Caco-2 (cell line): ENCODE data around the gene SMYD3. TPM values are rescaled to one million over a fixed set of nuclear protein-coding genes. Genes with fewer than 3 reads are reported as not detected.

Experiments
- BruUV-seq: library from RNA; stranded (reverse); fragments of 400-500 nt; replicated peaks from 2 replicates; lab custom pipeline; 2021; lab: Mats Ljungman, UMichigan
- CTCF ChIA-PET: fragments of 300-600 bp; sonication (Branson Sonifier 250); formaldehyde crosslinking; loops from one replicate; lab custom pipeline; 2022; ENCODE audit warnings: antibody characterized with exemption; lab: Charles Lee
- POLR2A ChIA-PET: fragments of 300-600 bp; sonication (Branson Sonifier 250); formaldehyde crosslinking; loops from one replicate; lab custom pipeline; 2022; ENCODE audit warnings: antibody characterized with exemption; lab: Charles Lee
- DNase-seq, 2 experiments: peaks; one replicate each; pipeline versions ENCODE4 v3.0.0 to v3.0.0-alpha.2; 2020 to 2022
- H3K27me3 ChIP-seq: replicated peaks from 2 replicates; pipeline ENCODE4 v1.6.0; 2011; ENCODE audit warnings: low read length; ENCODE audit not compliant: control insufficient read depth, insufficient read depth
- H3K36me3 ChIP-seq: 2 replicates; pipeline ENCODE4 v1.5.1; 2011; ENCODE audit warnings: low read length; ENCODE audit not compliant: control insufficient read depth, insufficient read depth
- H3K4me1 ChIP-seq: fragments of 250-450 bp; sonication (Bioruptor Pico); 2 replicates; pipeline ENCODE4 v1.5.1; 2020; ENCODE audit warnings: mild to moderate bottlenecking
- H3K4me3 ChIP-seq: 2 replicates; pipeline ENCODE4 v1.5.1; 2011; ENCODE audit warnings: low read depth, mild to moderate bottlenecking, control low read depth, low read length
- H3K9me3 ChIP-seq: fragments of 250-450 bp; sonication (Bioruptor Pico); 2 replicates; pipeline ENCODE4 v1.5.1; 2020; ENCODE audit warnings: mild to moderate bottlenecking, moderate library complexity
- H3K27ac Mint-ChIP-seq: one replicate; pipeline ENCODE4 v1.8.0; 2022; ENCODE audit warnings: mixed read lengths; ENCODE audit not compliant: unreplicated experiment
- H3K27me3 Mint-ChIP-seq: one replicate; pipeline ENCODE4 v1.8.0; 2022; ENCODE audit warnings: mixed read lengths; ENCODE audit not compliant: insufficient read depth, unreplicated experiment
- H3K36me3 Mint-ChIP-seq: one replicate; pipeline ENCODE4 v1.8.0; 2022; ENCODE audit warnings: mild to moderate bottlenecking, mixed read lengths; ENCODE audit not compliant: insufficient read depth, unreplicated experiment
- H3K4me1 Mint-ChIP-seq: one replicate; pipeline ENCODE4 v1.8.0; 2022; ENCODE audit warnings: low read depth, mixed read lengths; ENCODE audit not compliant: unreplicated experiment
- H3K4me3 Mint-ChIP-seq: one replicate; pipeline ENCODE4 v1.8.0; 2022; ENCODE audit warnings: mild to moderate bottlenecking, moderate library complexity, mixed read lengths; ENCODE audit not compliant: unreplicated experiment
- H3K9me3 Mint-ChIP-seq: one replicate; pipeline ENCODE4 v1.8.0; 2022; ENCODE audit warnings: mixed read lengths; ENCODE audit not compliant: unreplicated experiment
- intact Hi-C: fragments of 100-400 bp; cut with micrococcal nuclease; formaldehyde crosslinking; loops from one replicate; pipeline ENCODE4 v1.10.0; 2022; ENCODE audit not compliant: unreplicated experiment
- total RNA-seq: library from RNA; stranded (reverse); gene quantifications from 2 replicates; pipeline ENCODE4 v1.2.3, GENCODE V29; 2022
- TF ChIP-seq, protein P1 (sequence below), 2 experiments: fragments of 200-600 bp in 1 of 2; IDR thresholded peaks; 1 replicate in 1 of 2; 2 replicates in 1 of 2; pipeline versions ENCODE4 v1.5.1 to v1.8.0; 2011 to 2022; ENCODE audit warnings: antibody characterized with exemption in 1 of 2, control low read depth in 1 of 2, inconsistent platforms in 1 of 2, low read depth in 1 of 2, low read length in 1 of 2, mild to moderate bottlenecking in 1 of 2, moderate library complexity in 1 of 2; ENCODE audit not compliant: insufficient read depth in 1 of 2, severe bottlenecking in 1 of 2, unreplicated experiment in 1 of 2

Gene SMYD3
- total RNA-seq, 1 experiment from 2014 or later: 33.0 TPM

DNA sequence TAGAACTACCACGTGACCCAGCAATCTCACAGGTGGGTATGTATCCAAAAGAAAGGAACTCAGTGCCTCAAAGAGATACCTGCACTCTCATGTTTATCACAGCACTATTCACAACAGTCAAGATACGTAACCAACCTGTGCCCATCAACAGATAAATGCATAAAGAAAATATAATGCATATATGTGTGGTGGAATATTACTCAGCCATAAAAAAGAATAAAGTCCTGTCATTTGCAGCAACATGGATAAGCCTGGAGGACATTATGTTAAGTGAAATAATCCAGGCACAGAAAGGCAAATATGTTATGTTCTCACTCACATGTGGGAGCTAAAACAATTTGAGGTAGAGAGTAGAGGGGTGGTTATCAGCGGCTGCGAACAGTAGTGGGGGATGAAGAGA, 413.8 kb downstream of the SMYD3 start:
- no peak for DNase-seq
- Mint-ChIP-seq H3K36me3 (peaks cover 5% of the 10 kb centered on the region), H3K9me3 (no peaks in the 10 kb centered on the region), H3K27me3 (no peaks in the 10 kb centered on the region), H3K4me3 (no peak overlapping the region), H3K4me1 (no peaks in the 10 kb centered on the region), H3K27ac (no peak overlapping the region)
- no TSS peak for BruUV-seq
- no peaks in the 10 kb centered on the region for H3K9me3 ChIP-seq
- POLR2A ChIA-PET: no interaction called here
- CTCF ChIA-PET: no interaction called here
- intact Hi-C loops: no loop called here
- no peak overlapping the region for H3K4me3 ChIP-seq
- TF ChIP-seq, protein P1, sequence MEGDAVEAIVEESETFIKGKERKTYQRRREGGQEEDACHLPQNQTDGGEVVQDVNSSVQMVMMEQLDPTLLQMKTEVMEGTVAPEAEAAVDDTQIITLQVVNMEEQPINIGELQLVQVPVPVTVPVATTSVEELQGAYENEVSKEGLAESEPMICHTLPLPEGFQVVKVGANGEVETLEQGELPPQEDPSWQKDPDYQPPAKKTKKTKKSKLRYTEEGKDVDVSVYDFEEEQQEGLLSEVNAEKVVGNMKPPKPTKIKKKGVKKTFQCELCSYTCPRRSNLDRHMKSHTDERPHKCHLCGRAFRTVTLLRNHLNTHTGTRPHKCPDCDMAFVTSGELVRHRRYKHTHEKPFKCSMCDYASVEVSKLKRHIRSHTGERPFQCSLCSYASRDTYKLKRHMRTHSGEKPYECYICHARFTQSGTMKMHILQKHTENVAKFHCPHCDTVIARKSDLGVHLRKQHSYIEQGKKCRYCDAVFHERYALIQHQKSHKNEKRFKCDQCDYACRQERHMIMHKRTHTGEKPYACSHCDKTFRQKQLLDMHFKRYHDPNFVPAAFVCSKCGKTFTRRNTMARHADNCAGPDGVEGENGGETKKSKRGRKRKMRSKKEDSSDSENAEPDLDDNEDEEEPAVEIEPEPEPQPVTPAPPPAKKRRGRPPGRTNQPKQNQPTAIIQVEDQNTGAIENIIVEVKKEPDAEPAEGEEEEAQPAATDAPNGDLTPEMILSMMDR (IDR thresholded peaks at IDR 0.05; ENCODE audit: insufficient read depth in 1 of 2, low read depth in 1 of 2, low read length in 1 of 2, severe bottlenecking in 1 of 2, unreplicated experiment in 1 of 2): no peak
- no peaks in the 10 kb centered on the region for H3K27me3 ChIP-seq
- H3K36me3 ChIP-seq: no peaks in the 10 kb centered on the region
- H3K4me1 ChIP-seq: no peaks in the 10 kb centered on the region

DNA sequence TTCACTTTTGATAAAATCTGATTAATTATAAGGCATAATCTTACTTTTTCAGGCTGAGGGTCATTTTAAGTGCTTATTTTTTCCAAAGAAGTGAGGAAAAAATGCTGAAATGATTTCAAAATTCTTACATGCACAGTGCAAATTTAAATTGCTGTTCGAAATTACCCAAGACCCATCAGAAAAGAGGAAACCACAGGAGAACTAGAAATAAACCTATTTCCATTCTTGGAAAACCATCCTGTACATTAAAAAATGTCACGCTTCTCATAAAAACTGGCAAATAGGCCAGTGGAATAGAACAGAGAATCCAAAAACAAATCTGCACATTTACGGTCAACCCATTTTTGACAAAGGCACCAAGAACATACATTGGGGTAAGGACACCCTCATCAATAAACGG, 414.9 kb downstream of the SMYD3 start:
- no peak overlapping the region for H3K4me3 Mint-ChIP-seq
- H3K9me3 ChIP-seq: no peaks in the 10 kb centered on the region
- no TSS peak for BruUV-seq
- H3K4me3 ChIP-seq: no peak overlapping the region
- H3K27me3 ChIP-seq: no peaks in the 10 kb centered on the region
- H3K4me1 ChIP-seq: no peaks in the 10 kb centered on the region
- TF ChIP-seq, protein P1 (IDR thresholded peaks at IDR 0.05; ENCODE audit: insufficient read depth in 1 of 2, low read depth in 1 of 2, low read length in 1 of 2, severe bottlenecking in 1 of 2, unreplicated experiment in 1 of 2): no peak
- H3K9me3 Mint-ChIP-seq: no peaks in the 10 kb centered on the region
- H3K27me3 Mint-ChIP-seq: no peaks in the 10 kb centered on the region
- ChIA-PET POLR2A (no interaction called here), CTCF (no interaction called here)
- peaks cover 5% of the 10 kb centered on the region for H3K36me3 Mint-ChIP-seq
- DNase-seq: no peak
- H3K36me3 ChIP-seq: no peaks in the 10 kb centered on the region
- no peak overlapping the region for H3K27ac Mint-ChIP-seq
- no peaks in the 10 kb centered on the region for H3K4me1 Mint-ChIP-seq
- intact Hi-C loops: no loop called here

DNA sequence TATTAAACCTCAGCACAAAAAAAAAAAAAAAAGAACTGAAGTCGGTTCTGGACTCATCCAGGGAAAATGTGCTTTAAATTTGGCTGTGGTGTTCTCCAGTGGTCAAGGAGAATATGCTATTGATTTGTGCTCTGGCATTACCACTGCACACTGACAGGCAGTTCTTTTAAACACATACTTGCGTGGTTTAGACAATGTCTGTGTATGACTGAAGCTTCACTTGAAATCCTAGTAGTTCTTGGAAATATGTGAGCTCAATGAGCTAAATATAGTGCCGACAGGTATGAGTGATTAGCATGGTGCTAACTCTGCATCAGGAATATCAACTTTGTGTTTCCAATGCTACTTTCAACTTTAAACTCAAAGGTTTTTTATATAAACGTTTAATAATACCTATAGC, 415.6 kb downstream of the SMYD3 start:
- POLR2A ChIA-PET: no interaction called here
- Histone ChIP-seq H3K9me3 (no peaks in the 10 kb centered on the region), H3K4me3 (no peak overlapping the region), H3K36me3 (no peaks in the 10 kb centered on the region), H3K27me3 (no peaks in the 10 kb centered on the region), H3K4me1 (no peaks in the 10 kb centered on the region)
- peaks cover 5% of the 10 kb centered on the region for H3K36me3 Mint-ChIP-seq
- no TSS peak for BruUV-seq
- H3K27me3 Mint-ChIP-seq: no peaks in the 10 kb centered on the region
- H3K4me1 Mint-ChIP-seq: no peaks in the 10 kb centered on the region
- H3K27ac Mint-ChIP-seq: no peak overlapping the region
- no peak for DNase-seq
- no peaks in the 10 kb centered on the region for H3K9me3 Mint-ChIP-seq
- intact Hi-C loops: no loop called here
- H3K4me3 Mint-ChIP-seq: no peak overlapping the region
- TF ChIP-seq, protein P1 (IDR thresholded peaks at IDR 0.05; ENCODE audit: insufficient read depth in 1 of 2, low read depth in 1 of 2, low read length in 1 of 2, severe bottlenecking in 1 of 2, unreplicated experiment in 1 of 2): no peak
- CTCF ChIA-PET: no interaction called here
